CD4-positive, alpha-beta T cell treated with Interleukin-1 beta for 1 hour (primary cell): ENCODE results near the gene SLC7A9.
"Not testable (repeated sequence)": the region's sequence is repeated elsewhere in the genome, so short reads cannot be mapped to it uniquely, and the experiment has no call there.

Experiments
- DNase-seq, 2 donors: peaks; one replicate each; pipeline ENCODE4 v3.0.0-alpha.2; 2020 to 2022

SLC7A9 gene

DNA sequence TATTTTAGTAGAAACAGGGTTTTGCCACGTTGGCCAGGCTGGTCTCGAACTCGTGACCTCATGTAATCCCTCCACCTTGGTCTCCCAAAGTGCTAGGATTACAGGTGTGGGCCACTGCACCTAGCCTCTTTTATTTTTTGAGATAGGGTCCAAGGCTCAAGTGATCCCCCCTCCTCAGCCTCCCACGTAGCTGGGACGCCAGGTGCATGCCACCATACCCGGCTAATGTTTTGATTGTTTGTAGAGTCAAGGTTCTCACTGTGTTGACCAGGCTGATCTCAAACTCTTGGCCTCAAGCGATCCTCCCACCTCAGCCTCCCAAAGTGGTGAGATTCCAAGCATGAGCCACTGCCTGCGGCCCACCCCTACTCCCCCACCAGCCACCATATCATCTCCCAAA, 6.3 kb downstream of the SLC7A9 start:
- no peak for DNase-seq

DNA sequence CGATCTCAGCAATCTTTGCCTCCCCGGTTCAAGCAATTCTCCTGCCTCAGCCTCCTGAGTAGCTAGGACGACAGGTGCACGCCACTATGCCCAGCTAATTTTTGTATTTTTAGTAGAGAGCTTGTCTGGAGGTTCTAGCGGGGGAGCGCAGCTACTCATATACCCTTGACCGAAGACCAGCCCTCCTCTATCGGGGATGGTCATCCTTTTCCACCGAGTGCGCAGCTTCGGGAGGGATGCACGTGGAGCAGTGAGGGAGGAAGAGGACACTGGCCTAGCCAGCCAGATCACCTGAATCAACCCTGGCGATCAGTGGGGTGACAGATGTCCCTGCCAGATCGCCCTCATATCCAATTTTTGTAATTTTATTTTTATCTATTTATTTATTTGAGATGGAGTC, 6.8 kb downstream of the SLC7A9 start:
- DNase-seq, result no peak

GRCh38 chr19:32862173-32862572, 7.4 kb downstream of the SLC7A9 start:
- no peak for DNase-seq

GRCh38 chr19:32861596-32861995, 8.0 kb downstream of the SLC7A9 start:
- no peak for DNase-seq

GRCh38 chr19:32859591-32859990, 10.0 kb downstream of the SLC7A9 start:
- no peak for DNase-seq

DNA sequence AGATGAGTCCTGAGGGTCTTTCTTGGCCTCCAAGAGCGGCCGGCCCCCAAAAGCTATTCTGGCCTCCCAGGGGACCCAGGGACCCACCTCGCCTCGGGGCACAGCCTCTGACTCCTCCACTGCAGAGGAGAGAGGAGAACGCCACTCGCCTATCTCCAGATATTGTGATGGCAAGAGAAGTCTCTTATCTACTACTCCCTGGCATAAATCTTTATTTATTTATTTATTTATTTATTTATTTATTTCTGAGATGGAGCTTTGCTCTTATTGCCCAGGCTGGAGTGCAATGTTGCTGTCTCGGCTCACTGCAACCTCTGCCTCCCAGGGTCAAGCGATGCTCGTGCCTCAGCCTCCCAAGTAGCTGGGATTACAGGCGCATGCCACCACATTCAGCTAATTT, 11.0 kb downstream of the SLC7A9 start:
- DNase-seq, result no peak

DNA sequence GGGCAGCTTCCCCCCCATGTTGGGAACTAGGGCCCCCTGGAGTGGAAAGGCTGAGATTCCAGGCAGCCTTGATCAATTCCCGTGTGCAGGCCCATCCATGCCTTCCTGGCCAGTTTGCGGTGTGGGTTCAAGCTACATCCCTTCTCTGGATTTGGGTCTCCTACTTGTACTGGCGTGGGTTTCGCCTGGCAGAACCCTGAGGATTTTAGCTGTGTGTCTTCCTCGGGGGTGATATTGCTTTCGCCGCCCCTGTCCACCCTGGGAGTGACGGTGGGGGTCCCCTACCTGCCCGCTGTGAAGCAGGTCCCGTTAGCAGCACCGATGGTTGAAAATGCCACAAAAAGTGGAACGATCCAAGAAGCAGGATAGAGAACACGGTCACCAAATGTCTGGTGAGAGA, 11.4 kb downstream of the SLC7A9 start:
- DNase-seq, result no peak

DNA sequence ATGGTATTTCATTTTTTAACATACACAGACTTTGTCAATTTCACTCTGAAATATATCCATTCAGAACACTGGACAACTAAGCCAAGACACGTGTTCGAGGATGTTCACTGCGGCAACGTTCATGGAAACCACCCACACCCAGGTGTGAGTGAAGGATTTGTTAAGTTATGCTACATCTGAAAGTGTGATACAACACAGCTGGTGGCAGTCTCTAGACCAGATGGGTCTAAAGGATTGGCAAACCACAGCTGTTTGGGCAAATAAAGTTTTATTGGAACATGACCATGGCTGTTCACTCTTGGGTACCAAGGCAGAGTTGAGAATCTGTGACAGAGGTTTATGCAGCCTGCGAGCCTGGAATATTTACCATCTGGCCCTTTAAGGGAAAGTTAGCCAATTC, 12.0 kb downstream of the SLC7A9 start:
- no peak for DNase-seq

GRCh38 chr19:32856818-32857217, 12.7 kb downstream of the SLC7A9 start:
- DNase-seq, result not testable (repeated sequence)

GRCh38 chr19:32852216-32852615, 17.4 kb downstream of the SLC7A9 start:
- DNase-seq, result no peak

- DNase-seq, result not testable (repeated sequence)
These were observed 21.5 kb downstream of the SLC7A9 start for GRCh38 chr19:32848035-32848434.

- DNase-seq, result no peak
These were observed 25.8 kb downstream of the SLC7A9 start for GRCh38 chr19:32843716-32844245.

DNA sequence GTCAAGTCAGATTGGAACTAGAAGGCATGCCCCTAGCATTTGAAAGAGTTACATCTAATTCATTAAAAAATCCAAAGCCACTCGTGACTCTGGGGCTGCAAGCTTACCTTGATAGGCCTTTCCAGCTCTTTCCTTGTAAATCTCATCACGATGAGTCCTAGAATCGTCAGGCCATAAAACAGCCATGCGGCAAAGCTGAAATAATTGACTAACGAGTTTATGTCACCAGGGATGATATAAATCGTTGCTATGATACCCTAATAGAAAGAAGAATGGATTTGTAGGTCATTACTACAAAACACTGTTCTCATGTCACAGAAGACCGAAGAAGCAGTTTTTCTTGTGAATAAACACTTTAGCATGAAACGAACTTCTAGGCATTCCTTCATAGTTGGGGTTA, 27.5 kb downstream of the SLC7A9 start:
- no peak for DNase-seq

DNA sequence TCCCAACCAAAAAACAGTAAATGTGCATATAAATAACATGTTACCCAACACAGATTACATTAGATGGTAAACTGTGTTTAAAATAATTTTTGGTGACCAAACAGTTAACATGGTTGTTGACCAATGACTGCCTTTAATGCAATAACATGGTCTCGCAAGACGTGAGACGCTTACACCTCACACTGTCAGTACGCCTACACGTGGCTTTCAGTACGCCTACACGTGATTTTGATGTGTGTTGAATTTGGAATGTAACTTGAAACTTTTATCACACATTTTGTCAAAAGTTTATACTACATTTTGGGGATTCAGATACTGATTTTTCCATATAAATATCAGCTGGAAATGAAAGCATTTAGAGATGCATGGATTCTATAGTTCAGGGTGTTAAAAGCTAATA, 32.0 kb downstream of the SLC7A9 start:
- DNase-seq, result no peak

DNA sequence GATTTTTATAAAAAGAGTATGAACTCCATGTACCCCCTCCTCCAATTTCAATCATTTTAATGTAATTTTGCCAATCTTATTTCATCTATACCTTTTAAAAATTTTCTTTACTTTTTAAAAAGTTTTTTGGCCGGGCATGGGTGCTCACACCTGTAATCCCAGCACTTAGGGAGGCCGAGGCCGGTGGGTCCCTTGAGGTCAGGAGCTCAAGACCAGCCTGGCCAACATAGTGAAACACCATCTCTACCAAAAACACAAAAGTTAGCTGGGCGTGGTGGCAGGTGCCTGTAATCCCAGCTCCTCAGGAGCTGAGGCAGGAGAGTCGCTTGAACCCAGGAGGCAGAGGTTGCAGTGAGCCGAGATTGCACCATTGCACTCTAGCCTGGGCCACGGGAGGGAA, 36.2 kb downstream of the SLC7A9 start:
- DNase-seq, result not testable (repeated sequence)

- DNase-seq, result not testable (repeated sequence)
These were observed 36.7 kb downstream of the SLC7A9 start for GRCh38 chr19:32832825-32833224.

DNA sequence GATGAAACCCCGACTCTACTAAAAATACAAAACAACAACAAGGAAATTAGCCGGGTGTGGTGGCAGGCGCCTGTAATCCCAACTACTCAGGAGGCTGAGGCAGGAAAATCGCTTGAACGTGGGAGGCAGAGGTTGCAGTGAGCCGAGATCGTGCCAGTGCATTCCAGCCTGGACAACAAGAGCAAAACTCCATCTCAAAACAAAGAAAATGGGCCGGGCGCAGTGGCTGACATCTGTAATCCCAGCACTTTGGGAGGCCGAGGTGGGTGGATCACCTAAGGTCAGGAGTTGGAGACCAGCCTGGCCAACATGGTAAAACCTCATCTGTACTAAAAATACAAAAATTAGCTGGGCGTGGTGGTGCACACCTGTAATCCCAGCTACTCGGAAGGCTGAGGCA, 37.5 kb downstream of the SLC7A9 start:
- DNase-seq, result not testable (repeated sequence)

GRCh38 chr19:32831611-32832010, 38.0 kb downstream of the SLC7A9 start:
- no peak for DNase-seq

- DNase-seq, result no peak
These were observed 39.1 kb downstream of the SLC7A9 start for GRCh38 chr19:32830231-32831014.

- DNase-seq, result no peak
These were observed 40.1 kb downstream of the SLC7A9 start for GRCh38 chr19:32829345-32829896.

- peak in 1 of 2 donors; percentile 1 for DNase-seq
These were observed 40.8 kb downstream of the SLC7A9 start for GRCh38 chr19:32828643-32829344.

DNA sequence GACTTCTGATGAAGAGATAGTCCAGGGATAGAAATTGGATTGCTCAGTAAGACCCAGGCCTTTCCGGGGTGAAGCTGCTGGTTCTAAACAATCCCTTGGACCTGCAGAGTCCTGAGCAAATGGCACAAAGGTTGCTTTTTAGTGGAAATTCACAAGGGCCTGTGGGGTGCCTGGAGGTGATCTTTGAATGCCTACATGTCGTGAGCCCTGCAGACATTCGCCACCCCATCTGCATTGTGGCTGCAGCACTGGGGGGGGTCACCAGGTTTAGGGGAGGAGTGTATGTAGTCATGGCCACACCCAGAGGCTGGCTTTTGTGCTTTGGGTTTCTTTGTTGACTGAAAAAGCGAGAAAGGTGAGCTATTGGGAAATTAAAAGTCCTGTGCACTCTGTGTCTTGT, 41.4 kb downstream of the SLC7A9 start:
- no peak for DNase-seq

GRCh38 chr19:32824916-32825608, 44.5 kb downstream of the SLC7A9 start:
- DNase-seq, result no peak
